GM12892 (cell line): Measurements from ENCODE around the gene NCLN.

ENCODE experiments used
- DNase-seq: peaks from one replicate; pipeline ENCODE4 v3.0.0; 2011; ENCODE audit not compliant: insufficient read length
- FAIRE-seq: peaks from 2 replicates; lab custom pipeline; 2011; peaks lifted over from hg19 to GRCh38; lab: Jason Lieb, UNC
- POLR2A ChIP-seq: IDR thresholded peaks from 2 replicates; pipeline ENCODE4 v1.6.1; 2011; ENCODE audit warnings: low read depth, low read length, control low read depth
- POLR2AphosphoS5 ChIP-seq: IDR thresholded peaks from 2 replicates; pipeline ENCODE4 v1.6.1; 2011; ENCODE audit warnings: low read depth, low read length, control low read depth
- TAF1 ChIP-seq: IDR thresholded peaks from 2 replicates; pipeline ENCODE4 v1.6.1; 2011; ENCODE audit warnings: low read depth, mild to moderate bottlenecking, control low read depth, low read length, borderline replicate concordance

Gene NCLN

DNA sequence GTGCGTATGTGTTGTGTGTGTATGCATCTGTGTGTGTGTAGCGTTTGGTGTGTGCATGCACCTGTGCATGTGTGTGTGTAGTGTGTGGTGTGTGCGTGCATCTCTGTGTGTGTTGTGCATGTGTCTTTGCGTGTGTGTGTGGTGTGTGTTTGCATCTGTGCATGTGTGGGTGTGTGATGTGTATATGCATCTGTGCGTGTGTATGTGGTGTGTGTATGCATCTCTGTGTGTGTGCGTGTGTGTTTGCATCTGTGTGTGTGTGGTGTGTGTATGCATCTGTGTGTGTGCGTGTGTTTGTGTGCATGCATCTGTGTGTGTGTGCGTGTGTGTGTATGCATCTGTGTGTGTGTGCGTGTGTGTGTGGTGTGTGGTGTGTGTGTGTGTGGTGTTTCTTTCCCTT is 59.3 kb downstream of the NCLN start:
- FAIRE-seq (no peak), DNase-seq (no peak)
- no peak for TF ChIP-seq POLR2AphosphoS5
- no peak for TF ChIP-seq POLR2A
- TF ChIP-seq TAF1, result no peak

DNA sequence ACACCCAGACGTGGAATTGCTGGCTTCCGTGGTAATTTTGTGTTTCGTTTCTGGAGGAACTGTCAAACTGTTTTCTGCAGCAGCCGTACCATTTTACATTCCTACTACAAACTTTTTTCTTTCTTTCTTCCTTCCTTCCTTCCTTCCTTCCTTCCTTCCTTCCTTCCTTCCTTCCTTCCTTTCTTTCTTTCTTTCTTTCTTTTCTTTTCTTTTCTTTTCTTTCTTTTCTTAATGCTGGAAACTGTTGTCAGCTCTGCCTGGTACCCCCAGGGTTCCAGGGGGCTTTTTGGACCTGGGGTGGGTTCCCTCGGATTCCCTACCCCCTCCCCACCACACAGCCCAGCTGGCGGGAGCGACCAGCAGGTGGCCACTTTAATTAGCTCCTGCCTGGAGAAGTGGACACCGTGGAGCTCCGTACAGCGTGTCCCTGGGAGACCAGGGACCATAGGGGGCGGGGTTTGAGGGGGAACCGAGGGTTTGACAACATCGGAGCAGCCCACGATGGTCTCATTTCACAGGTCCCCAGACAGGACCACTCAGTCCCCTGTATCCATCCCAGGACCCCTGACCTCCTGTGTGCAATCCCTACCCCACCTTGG is 63.1 kb downstream of the NCLN start:
- TF ChIP-seq POLR2AphosphoS5 (no peak), POLR2A (no peak), TAF1 (no peak)
- DNase-seq (no peak), FAIRE-seq (no peak)

DNA sequence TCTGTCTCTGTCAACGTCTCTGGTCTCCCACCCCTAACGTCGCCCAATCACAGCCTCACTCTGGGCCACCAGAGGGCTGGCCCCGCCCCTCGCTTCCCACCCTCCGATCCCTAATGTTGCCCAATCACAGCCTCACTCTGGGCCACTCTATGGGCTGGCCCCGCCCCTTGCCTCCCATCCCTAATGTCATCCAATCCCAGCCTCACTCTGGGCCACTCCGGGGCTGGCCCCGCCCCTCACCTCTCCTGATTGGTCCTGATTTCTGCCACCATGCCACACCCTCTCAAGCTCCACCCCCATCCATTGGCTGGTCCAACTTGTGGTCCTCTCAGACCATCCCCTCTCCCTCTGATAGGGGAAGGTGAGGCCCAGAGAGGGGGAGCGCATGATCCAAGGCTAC is 63.7 kb downstream of the NCLN start:
- DNase-seq, result no peak
- FAIRE-seq, result no peak
- TF ChIP-seq POLR2AphosphoS5 (no peak), TAF1 (no peak), POLR2A (no peak)

DNA sequence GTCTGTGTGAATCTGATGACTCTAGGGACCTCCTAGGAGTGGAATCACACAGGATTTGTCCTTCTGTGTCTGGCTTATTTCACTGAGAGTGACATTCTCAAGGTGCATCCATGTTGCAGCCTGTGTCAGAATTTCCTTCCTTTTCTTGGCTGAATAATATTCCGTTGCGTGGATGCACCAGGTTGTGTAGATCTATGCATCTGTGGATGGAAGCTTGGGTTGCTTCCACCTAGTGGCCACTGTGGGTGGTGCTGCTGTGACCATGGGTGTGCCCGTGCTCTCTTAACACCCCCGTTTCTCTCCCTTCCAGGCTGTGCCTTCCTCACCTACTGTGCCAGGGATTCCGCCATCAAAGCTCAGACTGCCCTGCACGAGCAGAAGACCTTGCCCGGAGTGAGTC is 64.9 kb downstream of the NCLN start:
- no peak for DNase-seq
- TF ChIP-seq POLR2A (no peak), TAF1 (no peak)
- FAIRE-seq, result no peak

DNA sequence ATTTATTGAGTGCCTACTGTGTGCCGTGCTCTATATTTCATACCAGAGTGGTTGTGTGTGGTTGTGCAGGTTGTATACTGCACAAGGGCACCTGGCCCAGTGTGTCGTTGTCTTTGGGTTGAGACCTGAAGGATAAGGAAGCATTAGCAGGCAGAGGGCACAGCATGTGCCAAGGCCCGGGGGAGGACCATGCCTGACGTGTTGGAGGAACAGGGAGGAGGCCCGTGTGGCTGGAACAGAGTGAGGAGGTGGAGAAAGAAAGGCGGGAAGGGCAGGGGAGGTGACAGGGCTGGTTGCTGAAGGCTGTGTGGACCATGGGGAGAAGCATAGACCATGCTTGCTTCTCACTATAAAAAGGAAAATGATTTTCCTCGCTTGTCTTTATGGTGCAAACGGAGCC is 65.5 kb downstream of the NCLN start:
- DNase-seq (no peak), FAIRE-seq (no peak)
- TF ChIP-seq POLR2A, result no peak
- no peak for TF ChIP-seq POLR2AphosphoS5

DNA sequence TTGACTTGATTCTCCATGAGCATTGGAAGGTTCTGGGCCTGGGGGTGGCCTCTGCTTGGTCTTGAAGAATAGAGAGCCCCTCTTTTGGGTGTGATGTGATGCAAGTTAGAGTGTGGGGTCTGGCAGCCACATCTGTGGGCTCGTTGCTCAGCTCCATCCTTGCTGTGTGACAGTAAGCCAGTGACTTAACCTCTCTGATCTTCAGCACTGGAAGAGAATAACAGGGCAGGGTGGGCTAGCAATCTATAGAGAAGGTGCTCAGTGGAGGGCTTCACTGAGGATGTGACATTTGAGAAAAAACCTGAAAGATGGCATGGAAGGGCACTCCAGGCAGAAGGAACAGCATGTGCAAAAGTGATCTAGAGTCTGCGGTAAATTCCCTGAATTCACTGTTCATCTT is 66.9 kb downstream of the NCLN start:
- FAIRE-seq, result no peak
- TF ChIP-seq POLR2A (no peak), TAF1 (no peak), POLR2AphosphoS5 (no peak)
- DNase-seq, result no peak

DNA sequence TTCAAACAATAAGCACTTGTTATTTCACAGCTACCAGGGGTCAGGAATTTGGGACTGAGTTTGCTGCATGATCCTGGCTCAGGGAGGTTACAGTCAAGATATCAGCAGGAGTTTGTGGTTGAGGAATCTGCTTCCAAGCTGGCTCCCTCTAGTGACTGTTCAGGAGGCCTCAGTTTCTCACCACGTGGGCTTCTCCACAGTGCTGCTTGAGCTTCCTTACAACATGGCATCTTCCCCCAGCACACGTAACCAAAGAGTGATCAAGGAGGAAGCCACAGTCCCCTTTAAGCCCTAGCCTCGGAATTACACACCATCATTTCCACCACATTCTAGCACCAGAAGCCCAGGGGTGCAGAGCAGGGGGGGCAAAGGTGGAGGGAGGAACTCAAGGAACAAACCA is 67.5 kb downstream of the NCLN start:
- no peak for TF ChIP-seq TAF1
- FAIRE-seq, result no peak
- no peak for DNase-seq

DNA sequence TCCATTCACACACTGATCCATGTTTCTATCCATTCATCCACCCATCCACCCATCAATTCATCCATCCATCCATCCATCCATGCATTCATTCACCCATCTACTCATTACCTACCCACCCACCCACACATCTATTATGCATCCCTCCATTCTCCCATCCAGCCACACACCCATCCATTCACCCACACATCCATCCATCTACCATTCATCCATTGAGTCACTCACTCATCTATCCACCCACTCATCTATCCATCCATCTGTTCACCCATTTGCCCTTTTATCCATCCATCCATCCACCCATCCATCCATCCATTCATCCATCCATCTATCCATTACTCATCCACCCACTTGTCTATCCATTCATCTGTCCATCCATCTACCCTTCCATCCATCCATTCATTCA is 68.8 kb downstream of the NCLN start:
- no peak for TF ChIP-seq POLR2AphosphoS5
- TF ChIP-seq POLR2A, result no peak
- no peak for TF ChIP-seq TAF1
- FAIRE-seq (no peak), DNase-seq (no peak)

DNA sequence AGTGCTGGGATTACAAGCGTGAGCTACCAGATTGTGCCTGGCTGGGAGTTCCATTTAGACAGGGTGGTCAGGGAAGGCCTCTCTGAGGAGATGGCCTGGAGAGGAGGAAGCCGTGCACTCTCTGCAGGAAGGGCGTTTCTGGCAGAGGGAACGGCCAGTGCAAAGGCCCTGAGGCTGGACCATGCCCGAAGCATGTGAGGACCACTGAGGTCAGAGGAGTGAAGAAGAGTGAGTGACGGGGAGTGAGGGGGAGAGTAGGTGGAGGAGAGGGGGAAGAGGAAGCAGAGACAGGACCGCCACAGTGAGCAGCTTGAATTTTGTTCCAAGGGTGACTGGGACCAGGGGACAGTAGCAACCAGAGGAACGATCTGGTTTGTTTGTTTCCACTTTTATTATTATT is 71.3 kb downstream of the NCLN start:
- TF ChIP-seq POLR2A (no peak), TAF1 (no peak), POLR2AphosphoS5 (no peak)
- DNase-seq (no peak), FAIRE-seq (no peak)
